Activated naive CD4-positive, alpha-beta T cell treated with anti-CD3 and anti-CD28 coated beads, Interleukin-2, amount 10 ng/mL, durations not matched to agents 7 days and 5 days (primary cell): ENCODE measurements around the gene SET.
"Not testable (repeated sequence)": the region's sequence is repeated elsewhere in the genome, so short reads cannot be mapped to it uniquely, and the experiment has no call there.

Source experiments
- CTCF ChIA-PET: fragments of 350-600 bp; sonication (Branson Sonifier 250); formaldehyde crosslinking; loops from one replicate; lab custom pipeline; 2021; ENCODE audit warnings: antibody characterized with exemption; lab: Charles Lee
- DNase-seq: peaks from one replicate; pipeline ENCODE4 v3.0.0-alpha.2; 2020
- H3K27ac Mint-ChIP-seq: one replicate; pipeline ENCODE4 v1.8.0; 2021; ENCODE audit warnings: mild to moderate bottlenecking, moderate library complexity, mixed read lengths
- H3K27me3 Mint-ChIP-seq: one replicate; pipeline ENCODE4 v1.8.0; 2021; ENCODE audit warnings: mild to moderate bottlenecking, mixed read lengths
- H3K36me3 Mint-ChIP-seq: one replicate; pipeline ENCODE4 v1.8.0; 2021; ENCODE audit warnings: mixed read lengths
- H3K4me1 Mint-ChIP-seq: one replicate; pipeline ENCODE4 v1.8.0; 2021; ENCODE audit warnings: mixed read lengths
- H3K4me3 Mint-ChIP-seq: one replicate; pipeline ENCODE4 v1.8.0; 2021; ENCODE audit warnings: mild to moderate bottlenecking, moderate library complexity, mixed read lengths
- H3K9me3 Mint-ChIP-seq: one replicate; pipeline ENCODE4 v1.8.0; 2021; ENCODE audit warnings: mixed read lengths

Gene SET

GRCh38 chr9:128696923-128697707, 8.1 kb downstream of the SET start:
- DNase-seq, result peak; percentile 3
- Mint-ChIP-seq H3K4me3 (no peak overlapping the region), H3K9me3 (peaks cover 2% of the 10 kb centered on the region), H3K27me3 (peaks cover 1% of the 10 kb centered on the region), H3K4me1 (peaks cover 18% of the 10 kb centered on the region), H3K36me3 (peaks cover 34% of the 10 kb centered on the region), H3K27ac (peak overlapping the region; percentile 64)
- CTCF ChIA-PET, result interaction anchor here (1.0 kb wide), 1 partner anchor 9 kb away, joined by 4 read pairs; no protein-coding TSS in a partner anchor

GRCh38 chr9:128699096-128699795, 10.2 kb downstream of the SET start:
- CTCF ChIA-PET, H3K4me3 Mint-ChIP-seq, H3K9me3 Mint-ChIP-seq, H3K27ac Mint-ChIP-seq: not testable (repeated sequence)
- peaks cover 23% of the 10 kb centered on the region for H3K36me3 Mint-ChIP-seq
- H3K27me3 Mint-ChIP-seq, result peaks cover 18% of the 10 kb centered on the region
- DNase-seq, result peak; percentile 5
- H3K4me1 Mint-ChIP-seq, result peaks cover 16% of the 10 kb centered on the region

GRCh38 chr9:128701227-128701854, 12.3 kb downstream of the SET start:
- Mint-ChIP-seq H3K9me3 (no peaks in the 10 kb centered on the region), H3K4me1 (peaks cover 16% of the 10 kb centered on the region), H3K27me3 (peaks cover 18% of the 10 kb centered on the region), H3K27ac (no peak overlapping the region), H3K36me3 (peaks cover 6% of the 10 kb centered on the region), H3K4me3 (peak overlapping the region; percentile 67)
- CTCF ChIA-PET, result interaction anchor here (0.9 to 1.4 kb wide), 3 partner anchors 23 to 116 kb away, joined by 3 to 9 read pairs (median 3); partner anchors contain the start of gene ZDHHC12
- peak; percentile 17 for DNase-seq

- peaks cover 18% of the 10 kb centered on the region for H3K27me3 Mint-ChIP-seq
- peak; percentile 92 for DNase-seq
- H3K9me3 Mint-ChIP-seq, result no peaks in the 10 kb centered on the region
These were observed 13.5 kb downstream of the SET start, which contains the start of gene PKN3 for GRCh38 chr9:128702445-128702948. Gene PKN3, plus strand, starts transcription at chr9:128702503. Its CDS starts 413 bp downstream, at chr9:128702916.

GRCh38 chr9:128702949-128703615, 14.1 kb downstream of the SET start:
- no peak overlapping the region for H3K27ac Mint-ChIP-seq
- no peaks in the 10 kb centered on the region for H3K36me3 Mint-ChIP-seq
- DNase-seq, result peak; percentile 56
- H3K9me3 Mint-ChIP-seq, result no peaks in the 10 kb centered on the region
- CTCF ChIA-PET, result no interaction called here
- H3K27me3 Mint-ChIP-seq, result peaks cover 18% of the 10 kb centered on the region
- peak overlapping the region; percentile 89 for H3K4me3 Mint-ChIP-seq
- peaks cover 16% of the 10 kb centered on the region for H3K4me1 Mint-ChIP-seq

More at GRCh38 chr9:128702445-128702948, 13.5 kb downstream of the SET start, which contains the start of gene PKN3:
- Mint-ChIP-seq H3K4me1 (peaks cover 16% of the 10 kb centered on the region), H3K27ac (peak within 1 kb of the TSS; percentile 71), H3K4me3 (peak within 1 kb of the TSS; percentile 89), H3K36me3 (no peaks in the 10 kb centered on the region)
- CTCF ChIA-PET, result interaction anchor here (0.7 to 1.4 kb wide), 7 partner anchors 8 to 61 kb away, joined by 3 to 9 read pairs (median 3); partner anchors contain the start of gene ZDHHC12

- Mint-ChIP-seq H3K27ac (no peak overlapping the region), H3K36me3 (no peaks in the 10 kb centered on the region), H3K27me3 (peaks cover 18% of the 10 kb centered on the region), H3K4me1 (peaks cover 16% of the 10 kb centered on the region), H3K9me3 (no peaks in the 10 kb centered on the region), H3K4me3 (peak overlapping the region; percentile 89)
- CTCF ChIA-PET, result interaction anchor here (1.0 kb wide), 1 partner anchor 409 kb away, joined by 3 read pairs; no protein-coding TSS in a partner anchor
- peak; percentile 19 for DNase-seq
These were observed 14.8 kb downstream of the SET start for GRCh38 chr9:128703616-128704355.

- CTCF ChIA-PET, result interaction anchor here (1.0 kb wide), 1 partner anchor 409 kb away, joined by 3 read pairs; no protein-coding TSS in a partner anchor
- H3K27ac Mint-ChIP-seq, result no peak overlapping the region
- H3K27me3 Mint-ChIP-seq, result peaks cover 18% of the 10 kb centered on the region
- no peaks in the 10 kb centered on the region for H3K9me3 Mint-ChIP-seq
- H3K4me1 Mint-ChIP-seq, result peaks cover 16% of the 10 kb centered on the region
- no peak for DNase-seq
- no peaks in the 10 kb centered on the region for H3K36me3 Mint-ChIP-seq
- H3K4me3 Mint-ChIP-seq, result peak overlapping the region; percentile 12
These were observed 15.3 kb downstream of the SET start for GRCh38 chr9:128704356-128704670.

GRCh38 chr9:128705051-128705965, 16.3 kb downstream of the SET start:
- Mint-ChIP-seq H3K27me3 (peaks cover 18% of the 10 kb centered on the region), H3K27ac (no peak overlapping the region), H3K4me3 (no peak overlapping the region), H3K36me3 (no peaks in the 10 kb centered on the region), H3K9me3 (no peaks in the 10 kb centered on the region), H3K4me1 (peaks cover 16% of the 10 kb centered on the region)
- DNase-seq, result peak; percentile 18
- CTCF ChIA-PET, result interaction anchor here (0.9 to 1.6 kb wide), 2 partner anchors 8 to 113 kb away, joined by 4 read pairs; partner anchors contain the start of gene ENDOG

GRCh38 chr9:128706045-128706444, 17.0 kb downstream of the SET start:
- CTCF ChIA-PET, result interaction anchor here (0.9 to 1.6 kb wide), 2 partner anchors 9 to 113 kb away, joined by 4 read pairs; partner anchors contain the start of gene ENDOG
- no peak overlapping the region for H3K4me3 Mint-ChIP-seq
- no peak overlapping the region for H3K27ac Mint-ChIP-seq
- no peaks in the 10 kb centered on the region for H3K36me3 Mint-ChIP-seq
- H3K27me3 Mint-ChIP-seq, result peaks cover 18% of the 10 kb centered on the region
- DNase-seq, result peak; percentile 19
- H3K9me3 Mint-ChIP-seq, result no peaks in the 10 kb centered on the region
- H3K4me1 Mint-ChIP-seq, result peaks cover 16% of the 10 kb centered on the region

- CTCF ChIA-PET, result no interaction called here
- no peak overlapping the region for H3K27ac Mint-ChIP-seq
- peaks cover 10% of the 10 kb centered on the region for H3K4me1 Mint-ChIP-seq
- peaks cover 18% of the 10 kb centered on the region for H3K27me3 Mint-ChIP-seq
- no peak overlapping the region for H3K4me3 Mint-ChIP-seq
- DNase-seq, result peak; percentile 19
- no peaks in the 10 kb centered on the region for H3K36me3 Mint-ChIP-seq
- no peaks in the 10 kb centered on the region for H3K9me3 Mint-ChIP-seq
These were observed 17.8 kb downstream of the SET start for GRCh38 chr9:128706671-128707381.

GRCh38 chr9:128707446-128707845, 18.4 kb downstream of the SET start:
- Mint-ChIP-seq H3K36me3 (no peaks in the 10 kb centered on the region), H3K27me3 (peaks cover 14% of the 10 kb centered on the region), H3K9me3 (no peaks in the 10 kb centered on the region), H3K4me3 (no peak overlapping the region), H3K4me1 (peaks cover 6% of the 10 kb centered on the region), H3K27ac (no peak overlapping the region)
- CTCF ChIA-PET, result interaction anchor here (0.6 kb wide), 1 partner anchor 32 kb away, joined by 3 read pairs; no protein-coding TSS in a partner anchor
- DNase-seq, result peak; percentile 11
